ENCODE results near the gene MLLT6. TPM values are rescaled to one million over a fixed set of nuclear protein-coding genes. Genes with fewer than 3 reads are reported as not detected.

The MLLT6 gene
- total RNA-seq, 1 donor from 2014 or later, result 213 TPM

GRCh38 chr17:38706505-38707216 is 1.6 kb downstream of the MLLT6 start:
- Mint-ChIP-seq H3K9me3 (no peaks in the 10 kb centered on the region), H3K4me3 (ENCODE audit: low read depth) (peak overlapping the region; percentile 92), H3K4me1 (ENCODE audit: low read depth) (peaks cover 46% of the 10 kb centered on the region), H3K36me3 (ENCODE audit: low read depth) (peaks cover 57% of the 10 kb centered on the region), H3K27ac (peak overlapping the region; percentile 89), H3K27me3 (ENCODE audit: low read depth) (no peaks in the 10 kb centered on the region)
- no peak for DNase-seq (ENCODE audit: low spot score)
- intact Hi-C loops (cut with micrococcal nuclease), result no loop called here

- no peaks in the 10 kb centered on the region for H3K27me3 Mint-ChIP-seq (ENCODE audit: low read depth)
- peaks cover 67% of the 10 kb centered on the region for H3K36me3 Mint-ChIP-seq (ENCODE audit: low read depth)
- no peaks in the 10 kb centered on the region for H3K9me3 Mint-ChIP-seq
- intact Hi-C loops (cut with micrococcal nuclease), result no loop called here
- peak overlapping the region; percentile 92 for H3K4me3 Mint-ChIP-seq (ENCODE audit: low read depth)
- no peak overlapping the region for H3K27ac Mint-ChIP-seq
- no peak for DNase-seq (ENCODE audit: low spot score)
- H3K4me1 Mint-ChIP-seq (ENCODE audit: low read depth), result peaks cover 43% of the 10 kb centered on the region
Observed at GRCh38 chr17:38707678-38708351, 2.7 kb downstream of the MLLT6 start.

GRCh38 chr17:38709104-38709820 is 4.2 kb downstream of the MLLT6 start:
- peaks cover 38% of the 10 kb centered on the region for H3K4me1 Mint-ChIP-seq (ENCODE audit: low read depth)
- H3K27ac Mint-ChIP-seq, result peak overlapping the region; percentile 13
- no peaks in the 10 kb centered on the region for H3K9me3 Mint-ChIP-seq
- DNase-seq (ENCODE audit: low spot score), result no peak
- no peaks in the 10 kb centered on the region for H3K27me3 Mint-ChIP-seq (ENCODE audit: low read depth)
- intact Hi-C loops (cut with micrococcal nuclease), result no loop called here
- no peak overlapping the region for H3K4me3 Mint-ChIP-seq (ENCODE audit: low read depth)
- H3K36me3 Mint-ChIP-seq (ENCODE audit: low read depth), result peaks cover 73% of the 10 kb centered on the region

GRCh38 chr17:38709864-38710603 is 5.0 kb downstream of the MLLT6 start:
- no peaks in the 10 kb centered on the region for H3K27me3 Mint-ChIP-seq (ENCODE audit: low read depth)
- peaks cover 77% of the 10 kb centered on the region for H3K36me3 Mint-ChIP-seq (ENCODE audit: low read depth)
- intact Hi-C loops (cut with micrococcal nuclease), result no loop called here
- no peak overlapping the region for H3K27ac Mint-ChIP-seq
- peaks cover 40% of the 10 kb centered on the region for H3K4me1 Mint-ChIP-seq (ENCODE audit: low read depth)
- DNase-seq (ENCODE audit: low spot score), result no peak
- no peaks in the 10 kb centered on the region for H3K9me3 Mint-ChIP-seq
- H3K4me3 Mint-ChIP-seq (ENCODE audit: low read depth), result no peak overlapping the region

- no peak overlapping the region for H3K27ac Mint-ChIP-seq
- H3K9me3 Mint-ChIP-seq, result no peaks in the 10 kb centered on the region
- peaks cover 45% of the 10 kb centered on the region for H3K4me1 Mint-ChIP-seq (ENCODE audit: low read depth)
- intact Hi-C loops (cut with micrococcal nuclease), result no loop called here
- DNase-seq (ENCODE audit: low spot score), result no peak
- no peak overlapping the region for H3K4me3 Mint-ChIP-seq (ENCODE audit: low read depth)
- H3K36me3 Mint-ChIP-seq (ENCODE audit: low read depth), result peaks cover 83% of the 10 kb centered on the region
- H3K27me3 Mint-ChIP-seq (ENCODE audit: low read depth), result no peaks in the 10 kb centered on the region
Observed at GRCh38 chr17:38710604-38710962, 5.5 kb downstream of the MLLT6 start.

GRCh38 chr17:38710985-38711384 is 5.9 kb downstream of the MLLT6 start:
- H3K27ac Mint-ChIP-seq, result no peak overlapping the region
- H3K9me3 Mint-ChIP-seq, result no peaks in the 10 kb centered on the region
- H3K4me1 Mint-ChIP-seq (ENCODE audit: low read depth), result peaks cover 49% of the 10 kb centered on the region
- intact Hi-C loops (cut with micrococcal nuclease), result no loop called here
- no peaks in the 10 kb centered on the region for H3K27me3 Mint-ChIP-seq (ENCODE audit: low read depth)
- DNase-seq (ENCODE audit: low spot score), result no peak
- H3K36me3 Mint-ChIP-seq (ENCODE audit: low read depth), result peaks cover 87% of the 10 kb centered on the region
- H3K4me3 Mint-ChIP-seq (ENCODE audit: low read depth), result no peak overlapping the region

GRCh38 chr17:38711792-38712571 is 6.9 kb downstream of the MLLT6 start:
- Mint-ChIP-seq H3K27ac (no peak overlapping the region), H3K9me3 (no peaks in the 10 kb centered on the region), H3K4me1 (ENCODE audit: low read depth) (peaks cover 51% of the 10 kb centered on the region), H3K36me3 (ENCODE audit: low read depth) (peaks cover 89% of the 10 kb centered on the region), H3K4me3 (ENCODE audit: low read depth) (no peak overlapping the region), H3K27me3 (ENCODE audit: low read depth) (no peaks in the 10 kb centered on the region)
- no peak for DNase-seq (ENCODE audit: low spot score)
- intact Hi-C loops (cut with micrococcal nuclease), result no loop called here

- H3K4me3 Mint-ChIP-seq (ENCODE audit: low read depth), result no peak overlapping the region
- no peaks in the 10 kb centered on the region for H3K27me3 Mint-ChIP-seq (ENCODE audit: low read depth)
- no peaks in the 10 kb centered on the region for H3K9me3 Mint-ChIP-seq
- H3K4me1 Mint-ChIP-seq (ENCODE audit: low read depth), result peaks cover 47% of the 10 kb centered on the region
- no peak for DNase-seq (ENCODE audit: low spot score)
- peaks cover 87% of the 10 kb centered on the region for H3K36me3 Mint-ChIP-seq (ENCODE audit: low read depth)
- intact Hi-C loops (cut with micrococcal nuclease), result no loop called here
- H3K27ac Mint-ChIP-seq, result no peak overlapping the region
Observed at GRCh38 chr17:38712593-38712992, 7.5 kb downstream of the MLLT6 start.

- Mint-ChIP-seq H3K36me3 (ENCODE audit: low read depth) (peaks cover 89% of the 10 kb centered on the region), H3K9me3 (no peaks in the 10 kb centered on the region), H3K4me1 (ENCODE audit: low read depth) (peaks cover 41% of the 10 kb centered on the region), H3K27ac (no peak overlapping the region), H3K4me3 (ENCODE audit: low read depth) (no peak overlapping the region), H3K27me3 (ENCODE audit: low read depth) (no peaks in the 10 kb centered on the region)
- DNase-seq (ENCODE audit: low spot score), result no peak
- intact Hi-C loops (cut with micrococcal nuclease), result no loop called here
Observed at GRCh38 chr17:38713456-38714075, 8.5 kb downstream of the MLLT6 start.

GRCh38 chr17:38715216-38715943 is 10.3 kb downstream of the MLLT6 start:
- Mint-ChIP-seq H3K9me3 (no peaks in the 10 kb centered on the region), H3K36me3 (ENCODE audit: low read depth) (peaks cover 83% of the 10 kb centered on the region), H3K27me3 (ENCODE audit: low read depth) (no peaks in the 10 kb centered on the region), H3K4me1 (ENCODE audit: low read depth) (peaks cover 29% of the 10 kb centered on the region), H3K27ac (peak overlapping the region; percentile 84), H3K4me3 (ENCODE audit: low read depth) (no peak overlapping the region)
- DNase-seq (ENCODE audit: low spot score), result no peak
- intact Hi-C loops (cut with micrococcal nuclease), result no loop called here

- Mint-ChIP-seq H3K27me3 (ENCODE audit: low read depth) (no peaks in the 10 kb centered on the region), H3K27ac (no peak overlapping the region), H3K4me1 (ENCODE audit: low read depth) (peaks cover 21% of the 10 kb centered on the region), H3K36me3 (ENCODE audit: low read depth) (peaks cover 83% of the 10 kb centered on the region), H3K4me3 (ENCODE audit: low read depth) (no peak overlapping the region), H3K9me3 (no peaks in the 10 kb centered on the region)
- DNase-seq (ENCODE audit: low spot score), result no peak
- intact Hi-C loops (cut with micrococcal nuclease), result no loop called here
Observed at GRCh38 chr17:38716368-38717005, 11.4 kb downstream of the MLLT6 start.
